Measurements from ENCODE around the gene SPEM3.

Gene SPEM3

GRCh38 chr17:7406235-7406825 lies 22.3 kb upstream of the SPEM3 start:
- POLR2A ChIA-PET: interaction anchor here (0.5 to 1.0 kb wide), 2 partner anchors 78 to 289 kb away, joined by 3 to 5 read pairs; partner anchors contain the start of gene POLR2A
- DNase-seq (ENCODE audit: extremely low spot score): no peak
- CTCF ChIA-PET: interaction anchor here (0.7 to 2.8 kb wide), 4 partner anchors 9 to 155 kb away, joined by 4 to 10 read pairs (median 4); no protein-coding TSS in a partner anchor
- TF ChIP-seq CTCF (IDR thresholded peaks at IDR 0.05; ENCODE audit: control extremely low read depth, extremely low read depth, low read depth, missing control alignments): no peak

- no peak for DNase-seq (ENCODE audit: extremely low spot score)
- CTCF ChIA-PET: interaction anchor here (1.6 to 2.8 kb wide), 2 partner anchors 10 to 51 kb away, joined by 5 to 10 read pairs; no protein-coding TSS in a partner anchor
- POLR2A ChIA-PET: no interaction called here
- TF ChIP-seq CTCF (IDR thresholded peaks at IDR 0.05; ENCODE audit: control extremely low read depth, extremely low read depth, low read depth, missing control alignments): no peak
These were observed 21.6 kb upstream of the SPEM3 start for GRCh38 chr17:7407082-7407481.

DNA sequence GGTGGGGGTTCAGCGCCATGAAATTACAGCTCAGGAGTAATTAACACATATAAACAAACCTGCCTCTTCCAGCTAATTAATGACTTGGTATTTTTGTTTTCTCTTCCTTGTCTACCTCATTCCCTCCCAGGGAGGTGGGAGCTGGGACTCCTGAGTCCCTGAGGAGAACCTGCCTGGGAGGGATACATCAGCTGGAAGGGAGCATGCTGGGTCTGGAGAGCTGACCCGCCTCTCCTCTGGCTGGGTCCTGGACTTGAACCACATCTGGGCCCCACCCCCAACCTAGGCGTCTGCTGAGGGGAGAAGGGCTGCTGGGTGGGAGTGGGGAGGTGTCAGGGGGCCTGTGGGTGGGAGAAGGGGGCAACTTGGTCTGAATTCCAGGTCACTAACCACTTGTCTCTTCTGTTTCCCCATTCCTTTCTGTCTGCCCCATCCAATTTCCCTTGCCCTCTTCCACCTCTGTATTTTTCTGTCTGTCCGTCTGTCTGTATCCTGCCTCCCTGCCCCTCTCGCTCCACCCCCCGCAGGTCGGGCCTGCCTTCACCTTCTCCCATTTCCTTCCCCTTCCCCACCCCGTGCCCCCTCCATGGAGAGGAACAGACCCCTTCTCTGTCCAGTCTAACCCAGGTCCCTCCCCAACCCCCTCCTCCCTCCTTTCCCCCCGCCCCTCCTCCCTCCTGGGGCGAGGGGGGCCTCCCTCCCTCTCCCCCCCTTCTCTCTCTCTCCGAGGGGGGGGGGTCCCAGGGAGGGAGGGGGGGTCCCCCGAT lies 21.0 kb upstream of the SPEM3 start, which contains the start of gene NLGN2:
Gene NLGN2, plus strand, starts transcription at position 361 of the 767 bp plus-strand sequence. CDS start 411 bp downstream, outside the sequence.
- CTCF ChIA-PET: interaction anchor here (1.6 to 2.8 kb wide), 2 partner anchors 10 to 52 kb away, joined by 5 to 10 read pairs; no protein-coding TSS in a partner anchor
- no peak for DNase-seq (ENCODE audit: extremely low spot score)
- POLR2A ChIA-PET: no interaction called here
- no peak for TF ChIP-seq CTCF (IDR thresholded peaks at IDR 0.05; ENCODE audit: control extremely low read depth, extremely low read depth, low read depth, missing control alignments)

GRCh38 chr17:7408252-7408727 lies 20.4 kb upstream of the SPEM3 start:
- ChIA-PET POLR2A (no interaction called here), CTCF (no interaction called here)
- DNase-seq (ENCODE audit: extremely low spot score): no peak
- TF ChIP-seq CTCF (IDR thresholded peaks at IDR 0.05; ENCODE audit: control extremely low read depth, extremely low read depth, low read depth, missing control alignments): no peak

GRCh38 chr17:7408863-7409262 lies 19.8 kb upstream of the SPEM3 start:
- no peak for DNase-seq (ENCODE audit: extremely low spot score)
- ChIA-PET POLR2A (no interaction called here), CTCF (no interaction called here)
- TF ChIP-seq CTCF (IDR thresholded peaks at IDR 0.05; ENCODE audit: control extremely low read depth, extremely low read depth, low read depth, missing control alignments): no peak

GRCh38 chr17:7409716-7410115 lies 18.9 kb upstream of the SPEM3 start:
- ChIA-PET CTCF (no interaction called here), POLR2A (no interaction called here)
- TF ChIP-seq CTCF (IDR thresholded peaks at IDR 0.05; ENCODE audit: control extremely low read depth, extremely low read depth, low read depth, missing control alignments): no peak
- no peak for DNase-seq (ENCODE audit: extremely low spot score)

Data from GM10248 (cell line).